PC-3 (cell line): ENCODE data around the gene DYNLRB2. TPM values are rescaled to one million over a fixed set of nuclear protein-coding genes. Genes with fewer than 3 reads are reported as not detected.

ENCODE experiments used
- ATAC-seq: fragments of 200-7000 bp; cut with Tn5 transposase; 2 replicates; pipeline ENCODE4 v1.9.1; 2020; ENCODE audit warnings: mild to moderate bottlenecking, moderate library complexity
- BruUV-seq: library from RNA; stranded (reverse); fragments of 400-500 nt; replicated peaks from 2 replicates; lab custom pipeline; 2021; lab: Mats Ljungman, UMichigan
- CTCF ChIA-PET: fragments of 300-600 bp; sonication (Branson Sonifier 250); formaldehyde crosslinking; loops from one replicate; lab custom pipeline; 2022; ENCODE audit warnings: antibody characterized with exemption; lab: Charles Lee
- POLR2A ChIA-PET: fragments of 300-600 bp; sonication (Branson Sonifier 250); formaldehyde crosslinking; loops from one replicate; lab custom pipeline; 2022; ENCODE audit warnings: antibody characterized with exemption; ENCODE audit not compliant: unreplicated experiment; lab: Charles Lee
- DNase-seq: peaks from one replicate; pipeline ENCODE4 v3.0.0-alpha.2; 2015
- H2AFZ ChIP-seq: fragments of 300-600 bp; sonication (generic); 2 replicates; pipeline ENCODE4 v1.6.0; 2016; ENCODE audit warnings: antibody characterized with exemption, low read length
- H3F3A ChIP-seq: fragments of 300-600 bp; sonication (generic); one replicate; pipeline ENCODE4 v1.6.0; 2017; ENCODE audit warnings: antibody characterized with exemption, low read length, control low read depth, mild to moderate bottlenecking; ENCODE audit not compliant: unreplicated experiment
- H3K27ac ChIP-seq: fragments of 300-600 bp; sonication (generic); 2 replicates; pipeline ENCODE4 v1.5.1; 2016; ENCODE audit warnings: mild to moderate bottlenecking, low read length
- H3K27me3 ChIP-seq: fragments of 300-600 bp; sonication (generic); 2 replicates; pipeline ENCODE4 v1.6.1; 2016; ENCODE audit warnings: low read length, mixed read lengths
- H3K36me3 ChIP-seq: fragments of 300-600 bp; sonication (generic); 2 replicates; pipeline ENCODE4 v1.6.1; 2016; ENCODE audit warnings: low read depth, mixed run types, low read length, mixed read lengths
- H3K4me1 ChIP-seq: fragments of 300-600 bp; sonication (generic); 2 replicates; pipeline ENCODE4 v1.5.1; 2016; ENCODE audit warnings: low read length; ENCODE audit not compliant: insufficient read depth
- H3K4me2 ChIP-seq: fragments of 300-600 bp; sonication (generic); 2 replicates; pipeline ENCODE4 v1.6.0; 2016; ENCODE audit warnings: low read length
- H3K4me3 ChIP-seq: fragments of 300-600 bp; sonication (generic); 2 replicates; pipeline ENCODE4 v1.5.1; 2016; ENCODE audit warnings: mild to moderate bottlenecking, low read length, mixed read lengths
- H3K79me2 ChIP-seq: fragments of 300-600 bp; sonication (generic); 2 replicates; pipeline ENCODE4 v1.6.1; 2017; ENCODE audit warnings: low read length, mixed read lengths
- H3K9ac ChIP-seq: fragments of 300-600 bp; sonication (generic); 2 replicates; pipeline ENCODE4 v1.6.0; 2016; ENCODE audit warnings: mild to moderate bottlenecking, low read length
- H3K9me2 ChIP-seq: fragments of 300-600 bp; sonication (generic); replicated peaks from 2 replicates; pipeline ENCODE4 v1.6.1; 2016; ENCODE audit warnings: mixed run types, low read length, mixed read lengths
- H3K9me3 ChIP-seq: fragments of 300-600 bp; sonication (generic); 2 replicates; pipeline ENCODE4 v1.6.1; 2016; ENCODE audit warnings: low read length, mixed read lengths
- H4K20me1 ChIP-seq: fragments of 300-600 bp; sonication (generic); 2 replicates; pipeline ENCODE4 v1.6.1; 2016; ENCODE audit warnings: low read length, mixed read lengths
- EZH2 ChIP-seq: fragments of 300-600 bp; sonication (generic); IDR thresholded peaks from one replicate; pipeline ENCODE4 v1.6.1; 2017; ENCODE audit warnings: antibody characterized with exemption, mild to moderate bottlenecking, low read length; ENCODE audit not compliant: unreplicated experiment
- EZH2phosphoT487 ChIP-seq: fragments of 300-600 bp; sonication (generic); IDR thresholded peaks from 2 replicates; pipeline ENCODE4 v1.6.1; 2018; ENCODE audit warnings: mild to moderate bottlenecking, antibody characterized with exemption, low read length, borderline replicate concordance
- intact Hi-C: fragments of 100-400 bp; cut with micrococcal nuclease; formaldehyde crosslinking; loops from 2 replicates; pipeline ENCODE4 v1.9.0; 2023
- total RNA-seq: library from RNA; depleted of rRNA; stranded (reverse); fragments of >200 nt; gene quantifications from 2 replicates; pipeline ENCODE4 v1.2.3, GENCODE V29; 2014
- TF ChIP-seq, protein P1 (sequence below): fragments of 300-600 bp; sonication (generic); conservative IDR thresholded peaks from 2 replicates; pipeline ENCODE4 v1.5.1; 2017; ENCODE audit warnings: antibody characterized with exemption, low read depth, mild to moderate bottlenecking, low read length

The DYNLRB2 gene
- total RNA-seq, 1 experiment from 2014 or later = 1.3 TPM

- Histone ChIP-seq H3K36me3 (no peaks in the 10 kb centered on the region), H3K4me3 (no peak overlapping the region), H3K9me2 (no peaks in the 10 kb centered on the region), H3K27me3 (no peaks in the 10 kb centered on the region), H3K27ac (no peak overlapping the region), H3K4me2 (no peak overlapping the region), H2AFZ (no peak overlapping the region), H3K79me2 (no peaks in the 10 kb centered on the region), H3F3A (no peaks in the 10 kb centered on the region), H3K9ac (no peak overlapping the region), H3K9me3 (no peaks in the 10 kb centered on the region), H4K20me1 (no peaks in the 10 kb centered on the region), H3K4me1 (no peaks in the 10 kb centered on the region)
- ChIA-PET POLR2A (no interaction called here), CTCF (no interaction called here)
- ATAC-seq (no peak), DNase-seq (no peak)
- no TSS peak for BruUV-seq
- TF ChIP-seq, protein P1, sequence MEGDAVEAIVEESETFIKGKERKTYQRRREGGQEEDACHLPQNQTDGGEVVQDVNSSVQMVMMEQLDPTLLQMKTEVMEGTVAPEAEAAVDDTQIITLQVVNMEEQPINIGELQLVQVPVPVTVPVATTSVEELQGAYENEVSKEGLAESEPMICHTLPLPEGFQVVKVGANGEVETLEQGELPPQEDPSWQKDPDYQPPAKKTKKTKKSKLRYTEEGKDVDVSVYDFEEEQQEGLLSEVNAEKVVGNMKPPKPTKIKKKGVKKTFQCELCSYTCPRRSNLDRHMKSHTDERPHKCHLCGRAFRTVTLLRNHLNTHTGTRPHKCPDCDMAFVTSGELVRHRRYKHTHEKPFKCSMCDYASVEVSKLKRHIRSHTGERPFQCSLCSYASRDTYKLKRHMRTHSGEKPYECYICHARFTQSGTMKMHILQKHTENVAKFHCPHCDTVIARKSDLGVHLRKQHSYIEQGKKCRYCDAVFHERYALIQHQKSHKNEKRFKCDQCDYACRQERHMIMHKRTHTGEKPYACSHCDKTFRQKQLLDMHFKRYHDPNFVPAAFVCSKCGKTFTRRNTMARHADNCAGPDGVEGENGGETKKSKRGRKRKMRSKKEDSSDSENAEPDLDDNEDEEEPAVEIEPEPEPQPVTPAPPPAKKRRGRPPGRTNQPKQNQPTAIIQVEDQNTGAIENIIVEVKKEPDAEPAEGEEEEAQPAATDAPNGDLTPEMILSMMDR = no peak
- TF ChIP-seq EZH2 (no peak), EZH2phosphoT487 (no peak)
- intact Hi-C loops = no loop called here
Observed at GRCh38 chr16:80592273-80592672, 51.5 kb downstream of the DYNLRB2 start.

DNA sequence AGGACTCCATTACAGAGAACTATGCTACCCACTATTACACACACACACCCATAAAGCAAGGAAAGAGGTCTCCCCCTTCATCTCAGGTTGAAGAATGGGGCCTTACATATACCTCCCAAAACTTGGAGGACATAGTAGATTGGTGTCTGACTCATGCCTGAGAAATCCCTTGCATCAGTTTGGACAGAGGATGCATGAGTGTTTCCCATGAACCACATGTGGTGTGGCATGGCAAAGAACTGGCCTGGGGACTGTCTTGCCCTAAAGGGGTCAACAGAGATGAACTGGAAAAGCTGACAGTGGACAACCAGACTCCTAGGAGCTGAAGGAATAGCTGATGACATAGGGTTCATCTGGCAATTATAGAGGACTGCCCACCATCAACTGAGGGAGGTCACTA lies 54.0 kb downstream of the DYNLRB2 start:
- ChIA-PET POLR2A (no interaction called here), CTCF (no interaction called here)
- H4K20me1 ChIP-seq = no peaks in the 10 kb centered on the region
- no TSS peak for BruUV-seq
- H3K27me3 ChIP-seq = no peaks in the 10 kb centered on the region
- no peak overlapping the region for H3K4me2 ChIP-seq
- no peaks in the 10 kb centered on the region for H3F3A ChIP-seq
- TF ChIP-seq EZH2phosphoT487 (no peak), EZH2 (no peak)
- TF ChIP-seq, protein P1 = no peak
- no peak overlapping the region for H3K9ac ChIP-seq
- H3K4me1 ChIP-seq = peaks cover 7% of the 10 kb centered on the region
- H3K79me2 ChIP-seq = no peaks in the 10 kb centered on the region
- ATAC-seq (no peak), DNase-seq (peak; percentile 51)
- H3K36me3 ChIP-seq = no peaks in the 10 kb centered on the region
- no peak overlapping the region for H2AFZ ChIP-seq
- H3K9me2 ChIP-seq = no peaks in the 10 kb centered on the region
- intact Hi-C loops = no loop called here
- H3K27ac ChIP-seq = no peak overlapping the region
- no peaks in the 10 kb centered on the region for H3K9me3 ChIP-seq
- H3K4me3 ChIP-seq = no peak overlapping the region

- TF ChIP-seq EZH2 = no peak
- TF ChIP-seq, protein P1 = no peak
- no peak for TF ChIP-seq EZH2phosphoT487
- BruUV-seq = no TSS peak
- H4K20me1 ChIP-seq = no peaks in the 10 kb centered on the region
Observed at GRCh38 chr16:80596507-80597207, 55.9 kb downstream of the DYNLRB2 start.

More at GRCh38 chr16:80596507-80597207, 55.9 kb downstream of the DYNLRB2 start:
- H3K9ac ChIP-seq = no peak overlapping the region
- H3K27me3 ChIP-seq = no peaks in the 10 kb centered on the region
- no peaks in the 10 kb centered on the region for H3F3A ChIP-seq
- POLR2A ChIA-PET = no interaction called here
- no peak overlapping the region for H3K4me3 ChIP-seq
- no peak overlapping the region for H2AFZ ChIP-seq
- intact Hi-C loops = no loop called here
- no peak for DNase-seq
- no peak for ATAC-seq
- no peaks in the 10 kb centered on the region for H3K36me3 ChIP-seq
- H3K4me2 ChIP-seq = no peak overlapping the region
- no peaks in the 10 kb centered on the region for H3K79me2 ChIP-seq
- no peaks in the 10 kb centered on the region for H3K9me2 ChIP-seq
- peaks cover 10% of the 10 kb centered on the region for H3K4me1 ChIP-seq
- CTCF ChIA-PET = no interaction called here
- no peak overlapping the region for H3K27ac ChIP-seq
- no peaks in the 10 kb centered on the region for H3K9me3 ChIP-seq
